GM12878 (cell line): Measurements from ENCODE around the gene ANXA3. TPM values are rescaled to one million over a fixed set of nuclear protein-coding genes. Genes with fewer than 3 reads are reported as not detected.

Source experiments
- EGR1 ChIP-seq, 2 experiments: IDR thresholded peaks; 1 replicate in 1 of 2; 2 replicates in 1 of 2; pipeline ENCODE4 v1.6.1; 2011 to 2012; ENCODE audit warnings: low read depth in 2 of 2, low read length in 2 of 2, borderline replicate concordance in 1 of 2, mild to moderate bottlenecking in 1 of 2, moderate library complexity in 1 of 2
- ETV6 ChIP-seq, 2 experiments: fragments of 450-650 bp in 1 of 2; IDR thresholded peaks in 1 of 2; conservative IDR thresholded peaks in 1 of 2; 2 replicates each; pipeline ENCODE4 v1.6.1; 2014; ENCODE audit warnings: antibody characterized with exemption in 1 of 2, borderline replicate concordance in 1 of 2, low read depth in 1 of 2, mild to moderate bottlenecking in 1 of 2, moderate library complexity in 1 of 2
- EZH2 ChIP-seq: IDR thresholded peaks from 2 replicates; pipeline ENCODE4 v1.6.1; 2012; ENCODE audit warnings: low read depth, mild to moderate bottlenecking, control low read depth, inconsistent platforms, low read length, borderline replicate concordance; ENCODE audit not compliant: control insufficient read depth
- FOXK2 ChIP-seq: fragments of 450-650 bp; IDR thresholded peaks from 2 replicates; pipeline ENCODE4 v1.6.1; 2017; ENCODE audit warnings: mild to moderate bottlenecking, moderate library complexity
- NR2F1 ChIP-seq: fragments of 450-650 bp; conservative IDR thresholded peaks from 2 replicates; pipeline ENCODE4 v1.6.1; 2017; ENCODE audit warnings: mild to moderate bottlenecking
- PBX3 ChIP-seq: IDR thresholded peaks from 2 replicates; pipeline ENCODE4 v1.6.1; 2011; ENCODE audit warnings: mild to moderate bottlenecking, low read depth, low read length, moderate library complexity; ENCODE audit not compliant: insufficient replicate concordance
- PRDM15 ChIP-seq: fragments of 450-650 bp; formaldehyde crosslinking; IDR thresholded peaks from 2 replicates; pipeline ENCODE4 v1.4.0; 2020; ENCODE audit warnings: mild to moderate bottlenecking, moderate library complexity
- RBBP5 ChIP-seq: fragments of 200-600 bp; sonication (generic); conservative IDR thresholded peaks from 2 replicates; pipeline ENCODE4 v1.6.1; 2016
- RELA ChIP-seq: fragments of 450-650 bp; IDR thresholded peaks from 2 replicates; pipeline ENCODE4 v1.8.0; 2014; ENCODE audit warnings: borderline replicate concordance; ENCODE audit not compliant: partially characterized antibody
- SMAD1 ChIP-seq: fragments of 450-650 bp; IDR thresholded peaks from 2 replicates; pipeline ENCODE4 v1.6.1; 2018; ENCODE audit warnings: mild to moderate bottlenecking, low read depth; ENCODE audit not compliant: partially characterized antibody
- SUPT20H ChIP-seq: IDR thresholded peaks from 2 replicates; pipeline ENCODE4 v1.6.1; 2011; ENCODE audit warnings: low read depth, mild to moderate bottlenecking, low read length, moderate library complexity, borderline replicate concordance; ENCODE audit not compliant: control insufficient read depth
- polyA plus RNA-seq, 11 experiments: library from polyadenylated mRNA; depleted of rRNA in 4 of 11; unstranded in 6 of 11; stranded (reverse) in 5 of 11; fragments of >200 nt; fragmentation: Nextera tagmentation in 4 of 11; fragmentation: Illumina TruSeq in 1 of 11; extraction: Ambion mirVana in 4 of 11; extraction: Trizol in 1 of 11; gene quantifications; 1 replicate in 1 of 11; 2 replicates in 10 of 11; pipeline versions ENCODE4 v1.2.1 to v1.2.3, GENCODE V29; 2011 to 2016; ENCODE audit warnings: inconsistent platforms in 2 of 11, missing spikeins in 2 of 11, low read depth in 1 of 11
- total RNA-seq, 4 experiments: library from RNA; depleted of rRNA in 3 of 4; stranded (reverse); fragments of >200 nt in 3 of 4; fragmentation: Illumina TruSeq in 1 of 4; extraction: Trizol in 1 of 4; gene quantifications; 2 replicates each; pipeline versions ENCODE4 v1.2.1 to v1.2.3, GENCODE V29; 2013 to 2021
- TF ChIP-seq, protein P1 (sequence below): fragments of 450-650 bp; IDR thresholded peaks from 2 replicates; pipeline ENCODE4 v1.6.1; 2016; ENCODE audit warnings: mild to moderate bottlenecking, moderate library complexity, borderline replicate concordance
- TF ChIP-seq, protein P2 (sequence below): IDR thresholded peaks from 2 replicates; pipeline ENCODE4 v1.6.1; 2011; ENCODE audit warnings: borderline replicate concordance, low read depth, mild to moderate bottlenecking, moderate library complexity, low read length; ENCODE audit not compliant: insufficient read depth, poor library complexity, severe bottlenecking

Gene ANXA3
- total and polyA plus RNA-seq, 10 of the 15 experiments (the other 5 are each of a cell fraction or from before 2014, with no cell fraction given) = 0.28 to 14.7 (median 0.91) TPM

DNA sequence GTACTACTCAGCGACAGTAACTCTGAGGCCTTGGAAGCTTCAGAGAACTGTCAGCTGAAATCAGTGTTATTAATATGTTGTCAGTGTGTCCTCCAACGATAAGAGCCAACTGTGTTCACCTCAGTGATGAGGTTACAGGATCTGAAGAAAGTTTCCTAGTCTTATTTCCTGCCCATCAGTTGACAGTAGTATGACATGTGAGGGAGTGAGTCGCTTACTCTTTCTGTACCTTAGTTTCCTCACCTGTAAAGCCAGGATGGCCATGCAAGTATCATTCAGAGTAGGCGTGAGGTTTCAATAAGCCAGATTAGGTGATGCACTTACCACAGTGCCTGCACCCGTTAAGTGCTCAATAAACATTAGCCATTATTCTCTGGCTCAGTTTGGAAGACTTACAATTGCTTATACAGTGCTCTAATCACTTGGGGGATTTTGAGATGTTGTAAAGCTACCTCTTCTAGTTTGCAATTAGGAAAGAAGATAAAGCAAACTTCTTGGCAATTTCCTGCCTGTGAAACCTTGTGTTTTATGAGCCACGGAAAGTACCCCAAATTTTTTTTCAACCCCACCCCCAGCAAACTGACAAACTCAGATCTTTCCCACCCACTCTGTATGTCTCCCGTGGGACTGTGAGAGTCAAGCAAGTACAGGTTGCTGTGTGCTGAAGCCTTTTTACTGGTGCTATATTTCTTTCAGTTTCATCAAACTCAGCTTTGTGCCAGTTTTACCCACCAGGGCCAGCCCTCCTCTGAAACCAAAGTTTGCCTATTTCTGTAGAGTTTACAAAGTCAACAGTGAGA lies 62.2 kb downstream of the ANXA3 start (continued):
- TF ChIP-seq, protein P1, sequence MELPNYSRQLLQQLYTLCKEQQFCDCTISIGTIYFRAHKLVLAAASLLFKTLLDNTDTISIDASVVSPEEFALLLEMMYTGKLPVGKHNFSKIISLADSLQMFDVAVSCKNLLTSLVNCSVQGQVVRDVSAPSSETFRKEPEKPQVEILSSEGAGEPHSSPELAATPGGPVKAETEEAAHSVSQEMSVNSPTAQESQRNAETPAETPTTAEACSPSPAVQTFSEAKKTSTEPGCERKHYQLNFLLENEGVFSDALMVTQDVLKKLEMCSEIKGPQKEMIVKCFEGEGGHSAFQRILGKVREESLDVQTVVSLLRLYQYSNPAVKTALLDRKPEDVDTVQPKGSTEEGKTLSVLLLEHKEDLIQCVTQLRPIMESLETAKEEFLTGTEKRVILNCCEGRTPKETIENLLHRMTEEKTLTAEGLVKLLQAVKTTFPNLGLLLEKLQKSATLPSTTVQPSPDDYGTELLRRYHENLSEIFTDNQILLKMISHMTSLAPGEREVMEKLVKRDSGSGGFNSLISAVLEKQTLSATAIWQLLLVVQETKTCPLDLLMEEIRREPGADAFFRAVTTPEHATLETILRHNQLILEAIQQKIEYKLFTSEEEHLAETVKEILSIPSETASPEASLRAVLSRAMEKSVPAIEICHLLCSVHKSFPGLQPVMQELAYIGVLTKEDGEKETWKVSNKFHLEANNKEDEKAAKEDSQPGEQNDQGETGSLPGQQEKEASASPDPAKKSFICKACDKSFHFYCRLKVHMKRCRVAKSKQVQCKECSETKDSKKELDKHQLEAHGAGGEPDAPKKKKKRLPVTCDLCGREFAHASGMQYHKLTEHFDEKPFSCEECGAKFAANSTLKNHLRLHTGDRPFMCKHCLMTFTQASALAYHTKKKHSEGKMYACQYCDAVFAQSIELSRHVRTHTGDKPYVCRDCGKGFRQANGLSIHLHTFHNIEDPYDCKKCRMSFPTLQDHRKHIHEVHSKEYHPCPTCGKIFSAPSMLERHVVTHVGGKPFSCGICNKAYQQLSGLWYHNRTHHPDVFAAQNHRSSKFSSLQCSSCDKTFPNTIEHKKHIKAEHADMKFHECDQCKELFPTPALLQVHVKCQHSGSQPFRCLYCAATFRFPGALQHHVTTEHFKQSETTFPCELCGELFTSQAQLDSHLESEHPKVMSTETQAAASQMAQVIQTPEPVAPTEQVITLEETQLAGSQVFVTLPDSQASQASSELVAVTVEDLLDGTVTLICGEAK = no peak
- TF ChIP-seq RBBP5 = no peak
- TF ChIP-seq RELA = peak; percentile 62
- no peak for TF ChIP-seq EZH2
- no peak for TF ChIP-seq PRDM15 (CRISPR knock-in tag)
- no peak for TF ChIP-seq SUPT20H
- no peak for TF ChIP-seq PBX3
- TF ChIP-seq NR2F1 = no peak
- 0 out of 3 replicates have a peak, but pooled peaks of 1 of the 2 experiments have one; percentile 29 for TF ChIP-seq EGR1 (IDR thresholded peaks at IDR 0.05; ENCODE audit: borderline replicate concordance in 1 of 2, low read depth in 2 of 2, low read length in 2 of 2)
- TF ChIP-seq, protein P2, sequence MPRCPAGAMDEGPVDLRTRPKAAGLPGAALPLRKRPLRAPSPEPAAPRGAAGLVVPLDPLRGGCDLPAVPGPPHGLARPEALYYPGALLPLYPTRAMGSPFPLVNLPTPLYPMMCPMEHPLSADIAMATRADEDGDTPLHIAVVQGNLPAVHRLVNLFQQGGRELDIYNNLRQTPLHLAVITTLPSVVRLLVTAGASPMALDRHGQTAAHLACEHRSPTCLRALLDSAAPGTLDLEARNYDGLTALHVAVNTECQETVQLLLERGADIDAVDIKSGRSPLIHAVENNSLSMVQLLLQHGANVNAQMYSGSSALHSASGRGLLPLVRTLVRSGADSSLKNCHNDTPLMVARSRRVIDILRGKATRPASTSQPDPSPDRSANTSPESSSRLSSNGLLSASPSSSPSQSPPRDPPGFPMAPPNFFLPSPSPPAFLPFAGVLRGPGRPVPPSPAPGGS = peak; percentile 67
- TF ChIP-seq ETV6 (conservative IDR thresholded peaks at IDR 0.05 in 1 of 2, IDR thresholded peaks at IDR 0.05 in 1 of 2; ENCODE audit: borderline replicate concordance in 1 of 2, low read depth in 1 of 2) = no peak; a peak in 1 of 4 replicates
- no peak for TF ChIP-seq FOXK2
- no peak for TF ChIP-seq SMAD1
